ENCODE data around the gene OR51G2. TPM values are rescaled to one million over a fixed set of nuclear protein-coding genes. Genes with fewer than 3 reads are reported as not detected.
"Not testable (repeated sequence)": the region's sequence is repeated elsewhere in the genome, so short reads cannot be mapped to it uniquely, and the experiment has no call there.

OR51G2 gene
- total RNA-seq, 2 donors from 2014 or later, result not detected

DNA sequence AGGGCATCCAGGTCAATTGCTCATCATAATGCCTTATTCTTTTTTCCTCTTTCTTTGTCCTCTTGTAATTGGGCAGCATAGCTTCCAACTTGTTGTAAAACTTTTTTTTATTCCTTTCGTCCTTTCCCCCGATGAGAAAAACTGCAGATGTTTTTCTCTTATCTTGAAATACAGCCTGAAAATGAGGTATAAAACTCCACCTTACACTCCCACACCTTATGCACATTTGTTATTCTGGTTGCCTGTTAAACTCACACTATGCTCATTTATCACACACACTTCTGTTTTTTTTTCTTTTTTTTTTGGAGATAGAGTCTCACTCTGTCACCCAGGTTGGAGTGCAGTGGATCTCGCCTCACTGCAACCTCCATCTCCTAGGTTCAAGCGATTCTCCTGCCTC, 38.2 kb upstream of the OR51G2 start:
- Mint-ChIP-seq H3K4me1 (no peaks in the 10 kb centered on the region), H3K4me3 (no peak overlapping the region), H3K9me3 (no peaks in the 10 kb centered on the region), H3K27ac (no peak overlapping the region), H3K36me3 (ENCODE audit: low read depth) (no peaks in the 10 kb centered on the region), H3K27me3 (ENCODE audit: insufficient read depth) (peaks cover 7% of the 10 kb centered on the region)
- WGBS, 2 experiments (ENCODE audit: insufficient coverage in 1 of 2, insufficient read length in 1 of 2), result 91 to 100% methylated on average over 4 of the region's 4 CpGs
- Histone ChIP-seq H3K9me3 (ENCODE audit: control insufficient read depth, low read length) (no peaks in the 10 kb centered on the region), H3K9ac (ENCODE audit: extremely low read depth, low read length, poor library complexity, severe bottlenecking) (no peak overlapping the region), H3K27ac (ENCODE audit: low read depth, low read length) (no peak overlapping the region), H3K36me3 (ENCODE audit: control insufficient read depth, insufficient read depth, low read length) (no peaks in the 10 kb centered on the region), H3K27me3 (ENCODE audit: control insufficient read depth, insufficient read depth, low read length, poor library complexity, severe bottlenecking) (no peaks in the 10 kb centered on the region), H3K4me3 (ENCODE audit: low read length) (no peak overlapping the region), H3K4me1 (ENCODE audit: control insufficient read depth, insufficient read depth, low read length) (no peaks in the 10 kb centered on the region)
- TF ChIP-seq CTCF (conservative IDR thresholded peaks at IDR 0.05), result no peak
- DNase-seq, result no peak

- H3K27ac Mint-ChIP-seq; H3K9ac ChIP-seq (ENCODE audit: extremely low read depth, low read length, poor library complexity, severe bottlenecking); H3K4me1 Mint-ChIP-seq; DNase-seq; H3K36me3 ChIP-seq (ENCODE audit: control insufficient read depth, insufficient read depth, low read length); H3K4me3 Mint-ChIP-seq; H3K9me3 ChIP-seq (ENCODE audit: control insufficient read depth, low read length); H3K27me3 ChIP-seq (ENCODE audit: control insufficient read depth, insufficient read depth, low read length, poor library complexity, severe bottlenecking); H3K9me3 Mint-ChIP-seq; H3K4me3 ChIP-seq (ENCODE audit: low read length); H3K4me1 ChIP-seq (ENCODE audit: control insufficient read depth, insufficient read depth, low read length); H3K27ac ChIP-seq (ENCODE audit: low read depth, low read length); H3K27me3 Mint-ChIP-seq (ENCODE audit: insufficient read depth); H3K36me3 Mint-ChIP-seq (ENCODE audit: low read depth): not testable (repeated sequence)
- 88 to 100% methylated on average over 1 to 2 of the region's 2 CpGs for WGBS, 2 experiments (ENCODE audit: insufficient coverage in 1 of 2, insufficient read length in 1 of 2)
Measured at GRCh38 chr11:4955613-4956012, 36.5 kb upstream of the OR51G2 start, which contains the start of gene OR51A2. OR51A2 (minus strand) TSS chr11:4955713; CDS start chr11:4955713, 0 bp downstream.

DNA sequence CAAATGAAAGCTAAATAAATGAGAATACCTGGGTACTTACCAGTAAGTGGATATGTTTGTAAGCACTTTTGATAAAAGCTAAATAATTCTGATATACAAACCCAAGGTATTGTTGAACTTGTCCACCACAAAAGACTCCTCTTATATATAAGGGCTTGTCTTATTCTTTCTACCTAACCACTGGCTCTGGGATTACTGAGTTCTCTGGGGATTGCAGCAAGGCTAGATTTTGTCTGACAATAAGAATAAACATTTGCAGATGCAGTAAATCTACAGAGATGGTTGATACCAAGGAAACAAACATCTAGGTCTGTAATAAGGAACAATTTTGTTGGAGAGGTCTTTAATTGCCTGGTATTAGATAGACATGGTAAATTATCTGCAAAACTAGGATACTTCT, 28.4 kb upstream of the OR51G2 start, which contains the start of gene OR51A4:
OR51A4 (minus strand) TSS at position 101 of the 400 bp plus-strand sequence. CDS start 505 bp downstream, outside the sequence.
- H3K4me1 ChIP-seq (ENCODE audit: control insufficient read depth, insufficient read depth, low read length), result no peaks in the 10 kb centered on the region
- no peak within 1 kb of the TSS for H3K9ac ChIP-seq (ENCODE audit: extremely low read depth, low read length, poor library complexity, severe bottlenecking)
- Mint-ChIP-seq H3K4me1 (no peaks in the 10 kb centered on the region), H3K9me3 (no peaks in the 10 kb centered on the region), H3K4me3 (no peak within 1 kb of the TSS), H3K27ac (no peak within 1 kb of the TSS), H3K36me3 (ENCODE audit: low read depth) (no peaks in the 10 kb centered on the region), H3K27me3 (ENCODE audit: insufficient read depth) (peaks cover 2% of the 10 kb centered on the region)
- H3K9me3 ChIP-seq (ENCODE audit: control insufficient read depth, low read length), result no peaks in the 10 kb centered on the region
- H3K36me3 ChIP-seq (ENCODE audit: control insufficient read depth, insufficient read depth, low read length), result no peaks in the 10 kb centered on the region
- no peak for DNase-seq
- H3K27ac ChIP-seq (ENCODE audit: low read depth, low read length), result no peak within 1 kb of the TSS
- no peak within 1 kb of the TSS for H3K4me3 ChIP-seq (ENCODE audit: low read length)
- no peak for TF ChIP-seq CTCF (conservative IDR thresholded peaks at IDR 0.05)
- no peaks in the 10 kb centered on the region for H3K27me3 ChIP-seq (ENCODE audit: control insufficient read depth, insufficient read depth, low read length, poor library complexity, severe bottlenecking)

- DNase-seq, result no peak
- Mint-ChIP-seq H3K9me3 (no peaks in the 10 kb centered on the region), H3K27me3 (ENCODE audit: insufficient read depth) (peaks cover 1% of the 10 kb centered on the region), H3K4me3 (no peak overlapping the region), H3K36me3 (ENCODE audit: low read depth) (no peaks in the 10 kb centered on the region), H3K4me1 (no peaks in the 10 kb centered on the region), H3K27ac (no peak overlapping the region)
- no peaks in the 10 kb centered on the region for H3K9me3 ChIP-seq (ENCODE audit: control insufficient read depth, low read length)
- H3K4me1 ChIP-seq (ENCODE audit: control insufficient read depth, insufficient read depth, low read length), result no peaks in the 10 kb centered on the region
- H3K9ac ChIP-seq (ENCODE audit: extremely low read depth, low read length, poor library complexity, severe bottlenecking), result no peak overlapping the region
- TF ChIP-seq CTCF (conservative IDR thresholded peaks at IDR 0.05), result no peak
- H3K27ac ChIP-seq (ENCODE audit: low read depth, low read length), result no peak overlapping the region
- H3K36me3 ChIP-seq (ENCODE audit: control insufficient read depth, insufficient read depth, low read length), result no peaks in the 10 kb centered on the region
- no peak overlapping the region for H3K4me3 ChIP-seq (ENCODE audit: low read length)
- H3K27me3 ChIP-seq (ENCODE audit: control insufficient read depth, insufficient read depth, low read length, poor library complexity, severe bottlenecking), result peaks cover 12% of the 10 kb centered on the region
- WGBS, 2 experiments (ENCODE audit: insufficient coverage in 1 of 2, insufficient read length in 1 of 2), result 90% methylated on average over 2 of the region's 3 CpGs; no CpG with 5 or more reads in 1 of the 2 experiments
Measured at GRCh38 chr11:4936745-4937144, 17.6 kb upstream of the OR51G2 start.

All from endodermal cell (in vitro differentiated cells).